ENCODE results near the gene CLEC14A. TPM values are rescaled to one million over a fixed set of nuclear protein-coding genes. Genes with fewer than 3 reads are reported as not detected.

CLEC14A gene
- total RNA-seq, 3 donors from 2014 or later = 11.9 to 25.6 (median 24.8) TPM

DNA sequence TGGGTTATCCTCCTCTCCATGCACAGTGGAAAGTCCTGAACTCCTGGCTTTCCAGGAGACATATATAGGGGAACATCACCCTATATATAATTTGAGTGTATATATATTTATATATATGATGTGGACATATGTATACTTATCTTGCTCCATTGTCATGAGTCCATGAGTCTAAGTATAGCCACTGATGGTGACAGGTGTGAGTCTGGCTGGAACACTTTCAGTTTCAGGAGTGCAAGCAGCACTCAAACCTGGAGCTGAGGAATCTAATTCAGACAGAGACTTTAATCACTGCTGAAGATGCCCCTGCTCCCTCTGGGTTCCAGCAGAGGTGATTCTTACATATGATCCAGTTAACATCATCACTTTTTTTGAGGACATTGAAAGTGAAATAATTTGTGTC lies 43.8 kb downstream of the CLEC14A start:
- H3K27me3 ChIP-seq = peaks cover 0 to 47% of the 10 kb centered on the region in 2 donors
- intact Hi-C loops (cut with DNase I; ENCODE audit: low total_unique reads) = no loop called here
- no peak overlapping the region for H3K27ac ChIP-seq
- H3K9me3 ChIP-seq = no peaks in the 10 kb centered on the region
- DNase-seq (ENCODE audit: low spot score in 2 of 2) = no peak
- no peak for TF ChIP-seq CTCF (IDR thresholded peaks at IDR 0.05)
- TF ChIP-seq POLR2AphosphoS5 (IDR thresholded peaks at IDR 0.05) = no peak
- TF ChIP-seq POLR2A (IDR thresholded peaks at IDR 0.05) = no peak
- H3K4me3 ChIP-seq = no peak overlapping the region
- no peaks in the 10 kb centered on the region for H3K4me1 ChIP-seq
- no peaks in the 10 kb centered on the region for H3K36me3 ChIP-seq

GRCh38 chr14:38211255-38211735 lies 44.6 kb downstream of the CLEC14A start:
- H3K4me1 ChIP-seq = no peaks in the 10 kb centered on the region
- DNase-seq (ENCODE audit: low spot score in 2 of 2) = no peak
- H3K36me3 ChIP-seq = no peaks in the 10 kb centered on the region
- peaks cover 0 to 47% of the 10 kb centered on the region in 2 donors for H3K27me3 ChIP-seq
- H3K27ac ChIP-seq = no peak overlapping the region
- peak overlapping the region; percentile 36 to 67 (median 44) for H3K4me3 ChIP-seq
- no peaks in the 10 kb centered on the region for H3K9me3 ChIP-seq
- intact Hi-C loops (cut with DNase I; ENCODE audit: low total_unique reads) = no loop called here
- TF ChIP-seq POLR2AphosphoS5 (IDR thresholded peaks at IDR 0.05) = no peak
- no peak for TF ChIP-seq CTCF (IDR thresholded peaks at IDR 0.05)
- TF ChIP-seq POLR2A (IDR thresholded peaks at IDR 0.05) = no peak

GRCh38 chr14:38210587-38211216 lies 45.2 kb downstream of the CLEC14A start:
- H3K4me1 ChIP-seq = no peaks in the 10 kb centered on the region
- H3K27me3 ChIP-seq = peaks cover 0 to 47% of the 10 kb centered on the region in 2 donors
- intact Hi-C loops (cut with DNase I; ENCODE audit: low total_unique reads) = no loop called here
- no peak for DNase-seq (ENCODE audit: low spot score in 2 of 2)
- peak overlapping the region; percentile 36 to 67 (median 44) for H3K4me3 ChIP-seq
- no peak overlapping the region for H3K27ac ChIP-seq
- TF ChIP-seq POLR2A (IDR thresholded peaks at IDR 0.05) (no peak), CTCF (IDR thresholded peaks at IDR 0.05) (no peak), POLR2AphosphoS5 (IDR thresholded peaks at IDR 0.05) (no peak)
- no peaks in the 10 kb centered on the region for H3K36me3 ChIP-seq
- no peaks in the 10 kb centered on the region for H3K9me3 ChIP-seq

- no peaks in the 10 kb centered on the region for H3K9me3 ChIP-seq
- peaks cover 0 to 47% of the 10 kb centered on the region in 2 donors for H3K27me3 ChIP-seq
- H3K36me3 ChIP-seq = no peaks in the 10 kb centered on the region
- H3K4me3 ChIP-seq = peak overlapping the region; percentile 36 to 67 (median 44)
- no peaks in the 10 kb centered on the region for H3K4me1 ChIP-seq
- TF ChIP-seq POLR2AphosphoS5 (IDR thresholded peaks at IDR 0.05) = no peak
- TF ChIP-seq CTCF (IDR thresholded peaks at IDR 0.05) = no peak
- intact Hi-C loops (cut with DNase I; ENCODE audit: low total_unique reads) = no loop called here
- H3K27ac ChIP-seq = no peak overlapping the region
- DNase-seq (ENCODE audit: low spot score in 2 of 2) = no peak
Observed at GRCh38 chr14:38209572-38210557, 46.0 kb downstream of the CLEC14A start.

All from breast epithelium (tissue), 4 donors.